GM18511 (cell line): ENCODE measurements around the gene ITGAV.
A peak's percentile ranks its signal among the peaks of the same experiment; 100 is the strongest.

Source experiments
- ATAC-seq: cut with Tn5 transposase; IDR thresholded peaks from one replicate; pipeline ENCODE4 v1.9.1; 2021; ENCODE audit warnings: mild to moderate bottlenecking, moderate library complexity; ENCODE audit not compliant: unreplicated experiment

The ITGAV gene

DNA sequence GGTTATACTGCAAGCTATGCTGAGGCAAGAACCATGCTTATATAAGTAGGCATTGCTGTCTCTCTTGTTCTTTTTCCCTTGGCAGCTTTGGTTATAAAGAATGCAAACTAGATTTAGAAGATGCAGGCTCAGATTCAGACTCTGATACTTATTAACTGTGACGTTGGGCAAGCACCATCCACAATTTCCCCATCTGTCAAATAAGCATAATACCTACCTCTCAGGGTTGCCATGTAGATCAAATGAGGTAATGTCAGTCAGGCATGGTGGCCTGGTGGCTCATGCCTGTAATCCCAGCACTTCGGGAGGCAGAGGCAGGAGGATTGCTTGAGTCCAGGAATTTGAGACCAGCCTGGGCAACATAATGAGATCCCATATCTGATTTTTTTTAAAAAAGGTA is 21.7 kb downstream of the ITGAV start:
- no peak for ATAC-seq

DNA sequence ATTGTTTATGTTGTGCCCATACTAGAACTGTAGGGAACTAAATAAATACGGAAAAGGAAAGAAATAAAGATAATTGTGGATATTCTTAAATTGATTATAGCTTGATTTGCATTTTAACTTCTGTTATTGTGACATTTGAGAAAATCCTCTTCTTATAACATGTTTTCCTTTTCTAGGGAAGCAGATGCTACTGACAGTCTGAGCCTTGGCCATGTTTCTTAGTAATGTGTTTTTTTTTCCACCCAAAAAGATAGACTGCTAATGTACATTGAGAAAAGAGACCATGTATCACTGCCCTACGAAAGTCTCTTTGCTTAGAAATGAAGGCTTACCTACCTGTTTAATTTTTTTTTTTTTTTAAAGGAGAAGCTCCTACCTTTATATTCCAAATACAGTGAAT is 22.2 kb downstream of the ITGAV start:
- no peak for ATAC-seq

DNA sequence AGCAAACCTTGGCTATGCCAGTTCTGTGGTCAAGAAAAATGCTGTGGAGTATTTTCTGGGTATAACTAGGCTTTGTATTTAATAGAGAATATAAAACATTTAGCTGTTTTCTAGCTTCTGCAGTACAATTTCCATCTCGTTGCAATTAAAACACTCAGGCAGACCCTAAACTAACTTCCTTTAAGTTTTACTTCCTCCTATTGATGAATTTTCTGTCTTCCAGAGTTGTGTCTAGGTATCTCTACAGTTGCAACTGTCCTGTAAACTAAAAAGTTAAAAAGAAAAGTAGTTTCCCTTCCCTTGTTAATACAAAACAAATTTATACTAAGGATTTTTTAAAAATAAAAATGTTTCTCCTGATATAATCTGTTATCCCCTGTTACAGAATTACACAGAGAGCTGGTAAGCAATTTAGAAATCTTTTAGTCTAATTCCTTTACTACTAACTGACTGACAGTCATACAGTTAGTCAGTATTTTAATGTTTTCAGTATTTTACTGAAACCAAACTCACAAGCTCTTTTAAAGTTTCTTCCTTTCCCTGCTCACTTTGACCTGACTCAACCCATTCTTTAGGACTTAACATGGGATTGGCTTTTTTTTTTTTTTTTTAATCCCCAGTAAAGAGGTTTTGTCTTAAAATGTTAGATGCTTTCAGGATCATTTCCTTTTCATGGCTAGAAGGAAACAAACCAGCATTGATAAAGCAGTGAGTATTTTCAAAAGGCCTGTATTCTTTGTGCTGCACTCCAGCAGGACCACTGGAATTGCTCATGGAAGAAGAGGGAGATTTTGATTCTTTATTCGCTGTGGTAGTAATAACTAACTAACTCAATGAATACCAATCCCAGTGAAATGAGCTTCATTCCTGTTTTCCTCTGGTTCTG is 22.9 kb downstream of the ITGAV start:
- ATAC-seq = peak; percentile 67

DNA sequence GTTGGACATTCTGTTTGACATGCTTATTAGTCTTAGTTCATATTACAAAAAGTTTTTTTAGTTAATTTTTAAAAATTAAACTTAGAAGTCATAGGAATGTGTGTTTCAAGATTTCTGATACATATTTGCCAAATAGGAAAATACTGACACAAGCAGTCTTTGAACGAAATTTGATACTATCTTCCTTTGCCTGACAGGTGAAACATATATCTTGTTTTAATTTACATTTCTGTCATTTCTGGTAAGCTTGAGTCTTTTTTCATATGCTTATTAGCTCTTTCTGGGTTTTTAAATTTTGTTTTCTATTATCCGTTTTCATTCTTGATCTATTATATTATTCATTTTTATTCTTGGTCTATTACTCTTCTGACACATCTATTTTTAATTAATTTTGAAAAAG is 24.5 kb downstream of the ITGAV start:
- no peak for ATAC-seq

DNA sequence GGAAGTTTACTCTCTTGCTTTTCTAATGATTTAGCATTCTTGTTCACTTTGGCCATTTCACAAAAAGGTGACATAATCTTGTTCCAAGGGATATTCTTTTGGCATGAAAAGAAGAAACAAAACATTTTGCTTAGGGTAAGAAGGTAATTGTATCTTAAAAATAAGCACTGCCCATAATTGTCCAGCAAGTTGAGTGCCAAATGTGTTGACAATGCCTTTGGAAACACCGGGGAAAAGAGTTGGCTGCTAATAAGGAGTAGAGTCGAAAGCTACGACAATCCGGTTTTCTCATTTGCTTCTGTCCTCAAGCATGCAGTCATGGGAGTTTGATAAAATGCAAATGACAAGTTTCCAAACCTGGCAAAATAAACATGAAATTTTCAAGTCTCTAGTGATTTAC is 27.3 kb downstream of the ITGAV start:
- no peak for ATAC-seq

DNA sequence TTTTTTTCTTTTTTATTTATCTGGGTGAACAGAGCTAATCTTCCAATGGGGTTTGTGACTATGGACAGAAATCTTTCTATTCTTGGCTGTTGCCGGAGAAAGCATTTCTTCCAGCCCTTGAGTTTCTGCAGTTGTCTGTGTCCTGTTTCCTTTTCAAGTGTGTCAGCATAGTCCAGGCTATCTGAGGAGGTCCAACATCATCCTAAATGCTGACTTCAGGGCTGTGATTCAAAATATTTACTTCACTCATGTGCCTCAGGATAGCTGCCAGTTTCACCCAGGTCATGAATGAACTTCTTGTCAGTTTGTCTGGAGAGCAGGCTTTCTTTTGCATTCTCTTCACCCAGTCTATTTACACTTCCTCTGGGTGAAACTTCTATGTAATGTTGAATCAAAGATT is 27.9 kb downstream of the ITGAV start:
- no peak for ATAC-seq

DNA sequence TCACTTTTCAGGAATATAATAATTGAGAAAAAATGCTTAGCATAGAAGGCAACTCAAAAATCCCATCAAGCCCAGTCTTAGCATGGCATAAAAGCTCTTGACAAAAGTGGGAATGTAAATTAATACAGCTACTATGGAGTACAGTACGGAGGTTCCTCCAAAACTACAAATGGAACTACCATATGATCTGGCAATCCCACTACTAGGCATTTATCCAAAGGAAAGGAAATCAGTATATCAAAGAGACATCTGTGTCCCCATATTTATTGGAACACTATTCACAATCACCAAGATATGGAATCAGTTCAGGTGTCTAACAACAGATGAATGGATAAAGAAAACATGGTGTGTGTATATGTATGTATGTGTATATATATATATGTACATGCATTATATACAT is 28.8 kb downstream of the ITGAV start:
- ATAC-seq = no peak

DNA sequence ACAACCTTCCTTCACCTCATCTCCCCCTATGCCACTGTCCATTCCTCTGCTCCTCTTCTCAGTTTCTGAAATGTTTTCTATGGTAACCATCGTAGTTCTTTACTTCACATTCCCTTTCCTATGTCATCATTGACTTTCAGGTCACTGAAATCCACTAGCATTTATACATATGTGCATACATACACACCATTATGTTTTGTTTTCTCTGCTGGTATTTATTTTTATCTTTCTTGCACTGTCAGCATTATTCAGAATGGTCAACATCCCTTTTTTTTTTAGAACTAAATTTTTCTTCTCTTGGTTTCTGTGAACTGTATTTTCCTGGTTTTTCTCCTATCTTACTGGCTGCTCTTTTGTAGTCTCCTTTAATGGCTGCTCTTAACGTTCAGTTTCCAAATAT is 33.2 kb downstream of the ITGAV start:
- ATAC-seq = no peak

DNA sequence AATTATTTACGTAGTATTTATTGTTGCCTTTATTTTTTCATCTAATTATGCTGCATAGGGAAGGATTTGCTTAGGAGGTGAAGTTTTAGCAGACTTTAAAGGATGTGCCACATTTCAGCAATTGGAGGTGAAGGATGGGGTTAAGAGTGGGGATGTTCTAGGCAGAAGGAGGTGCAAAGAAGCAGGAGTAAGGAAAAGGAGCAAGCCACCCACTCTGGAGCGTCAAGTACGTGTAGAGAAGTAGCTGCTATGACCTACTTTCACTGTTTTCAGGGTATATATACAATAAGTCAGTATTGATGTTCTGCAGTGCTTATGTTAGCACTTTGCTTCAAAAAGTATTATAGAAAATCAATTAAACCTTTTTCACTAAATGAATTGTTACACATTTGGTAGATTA is 34.4 kb downstream of the ITGAV start:
- ATAC-seq = no peak

DNA sequence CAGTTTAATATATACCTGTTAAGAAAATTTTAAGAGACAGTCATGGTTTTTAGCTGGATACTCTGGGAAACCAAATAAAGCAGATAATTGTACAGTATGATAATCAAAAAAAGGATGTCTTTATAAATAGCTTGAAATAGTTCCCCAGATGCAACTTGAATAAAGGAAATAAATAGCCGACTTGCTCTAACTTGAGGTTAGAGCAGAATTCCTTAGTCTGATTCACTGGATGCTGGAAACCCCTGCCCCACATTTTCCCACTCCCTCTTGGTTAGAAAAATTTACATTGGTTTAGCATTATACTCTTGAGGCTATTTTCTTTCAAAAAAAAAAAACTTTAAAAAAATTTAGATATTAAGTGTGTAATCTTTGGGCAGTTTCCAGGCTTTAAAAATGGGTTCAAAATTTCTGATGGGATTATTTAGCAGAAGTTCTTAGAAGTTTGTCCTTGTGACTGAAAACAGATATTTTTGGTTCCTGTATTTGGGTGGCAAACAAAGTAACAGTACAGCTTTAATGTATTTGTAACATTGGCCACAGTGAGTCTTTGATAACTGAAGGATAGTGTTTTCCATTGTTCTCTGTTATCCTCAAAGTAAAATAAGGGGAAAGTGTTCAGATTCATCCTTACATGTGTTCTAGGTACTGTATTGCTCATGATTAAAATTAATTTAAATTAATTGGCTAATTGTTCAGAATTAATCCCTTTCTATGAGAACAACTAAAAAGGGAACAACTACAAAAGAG is 39.6 kb downstream of the ITGAV start:
- ATAC-seq = no peak

DNA sequence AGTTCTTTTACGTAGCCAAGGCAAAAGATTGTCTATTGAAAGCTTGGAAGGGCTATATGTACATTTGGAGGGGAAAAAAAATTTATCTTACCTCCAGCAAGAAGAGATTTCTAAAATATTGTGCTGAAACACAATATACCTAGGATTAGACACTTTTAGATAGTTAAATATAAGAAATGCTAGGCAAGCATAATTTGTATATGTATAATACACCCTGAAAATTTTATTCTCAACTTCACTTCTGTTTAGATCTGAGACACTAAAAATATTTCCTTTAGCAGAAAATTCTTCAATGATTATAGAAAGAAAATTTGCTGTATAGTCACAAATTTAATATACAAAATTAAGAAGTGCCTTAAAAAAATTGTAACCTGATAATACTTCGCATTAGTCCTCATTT is 42.6 kb downstream of the ITGAV start:
- ATAC-seq = no peak

DNA sequence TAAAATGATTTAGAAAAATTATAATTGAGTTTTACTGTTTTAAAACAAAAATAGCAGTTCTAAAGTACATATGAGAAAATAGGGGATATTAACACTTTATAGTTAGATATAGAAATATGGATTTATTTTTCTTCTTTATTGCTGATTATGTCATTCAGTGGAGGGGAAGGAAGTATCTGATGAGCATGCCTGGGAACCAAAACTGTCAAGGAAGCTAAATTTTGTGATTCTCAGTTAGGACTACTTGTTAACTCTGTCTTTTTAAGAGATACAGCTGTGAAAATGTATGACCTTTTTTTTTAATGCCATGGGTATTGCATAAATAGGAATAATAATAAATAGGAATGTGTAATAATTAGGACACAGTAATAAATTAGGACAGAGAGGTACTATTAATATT is 44.8 kb downstream of the ITGAV start:
- no peak for ATAC-seq

DNA sequence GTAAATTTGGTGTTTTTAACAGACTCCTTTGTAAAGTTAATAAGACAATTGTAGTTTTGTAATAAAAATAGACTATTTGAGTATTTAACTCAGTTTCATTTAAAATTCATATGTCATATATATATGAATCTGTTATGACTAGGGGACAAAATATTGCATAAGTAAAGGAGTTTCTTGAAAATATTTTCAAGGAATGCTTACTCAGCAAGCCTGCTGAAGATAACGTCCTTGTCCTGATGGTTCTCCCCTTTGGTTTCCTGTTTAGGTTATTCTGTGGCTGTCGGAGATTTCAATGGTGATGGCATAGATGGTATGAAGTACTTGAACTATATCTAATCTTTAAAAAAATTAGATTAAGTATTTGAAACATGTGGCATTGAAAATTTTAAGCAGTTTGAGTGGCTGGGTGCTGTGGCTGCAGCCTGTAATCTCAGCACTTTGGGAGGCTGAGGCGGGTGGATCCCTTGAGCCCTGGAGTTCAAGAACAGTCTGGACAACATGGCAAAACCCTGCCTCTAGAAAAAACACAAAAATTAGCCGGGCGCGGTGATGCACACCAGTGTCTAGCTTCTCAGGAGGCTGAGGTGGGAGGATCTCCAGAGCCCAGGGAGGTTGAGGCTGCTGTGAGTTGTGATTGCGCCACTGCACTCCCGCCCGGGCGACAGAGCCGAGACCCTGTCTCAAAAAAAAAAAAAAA is 47.1 kb downstream of the ITGAV start:
- ATAC-seq = no peak

DNA sequence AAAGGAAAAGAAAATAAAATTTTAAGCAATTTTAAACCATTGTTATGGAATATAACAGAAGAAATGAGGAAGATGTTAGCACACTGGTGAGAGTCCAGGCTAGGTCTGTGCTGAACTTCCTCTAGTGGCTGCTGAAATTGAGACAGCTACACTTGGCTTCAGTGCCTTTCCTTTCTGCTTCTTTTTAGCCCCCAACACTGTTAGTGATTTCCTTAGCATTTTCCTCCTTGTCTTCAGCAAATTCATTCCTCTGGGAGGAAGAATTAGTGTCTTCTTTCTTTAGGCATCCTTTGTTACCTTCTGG is 47.6 kb downstream of the ITGAV start:
- no peak for ATAC-seq

DNA sequence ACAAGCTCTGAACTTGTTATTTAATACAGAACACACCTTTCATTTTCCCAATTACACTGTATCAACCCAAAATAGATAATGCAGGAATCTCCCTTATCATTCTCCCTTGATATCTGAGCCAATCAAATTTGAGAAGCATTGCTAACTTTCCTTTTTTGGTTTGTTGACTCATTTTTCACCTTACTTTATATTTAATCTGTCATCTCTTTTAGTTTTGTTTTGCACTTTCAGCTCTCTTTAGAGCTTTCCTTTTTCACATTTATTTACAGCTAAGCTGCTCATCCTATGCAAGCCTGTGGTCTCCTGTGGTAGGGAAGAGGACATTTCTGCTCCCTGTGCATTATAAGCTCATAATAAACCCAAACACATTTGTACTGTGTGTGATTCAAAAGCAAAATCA is 50.1 kb downstream of the ITGAV start:
- peak; percentile 66 for ATAC-seq

DNA sequence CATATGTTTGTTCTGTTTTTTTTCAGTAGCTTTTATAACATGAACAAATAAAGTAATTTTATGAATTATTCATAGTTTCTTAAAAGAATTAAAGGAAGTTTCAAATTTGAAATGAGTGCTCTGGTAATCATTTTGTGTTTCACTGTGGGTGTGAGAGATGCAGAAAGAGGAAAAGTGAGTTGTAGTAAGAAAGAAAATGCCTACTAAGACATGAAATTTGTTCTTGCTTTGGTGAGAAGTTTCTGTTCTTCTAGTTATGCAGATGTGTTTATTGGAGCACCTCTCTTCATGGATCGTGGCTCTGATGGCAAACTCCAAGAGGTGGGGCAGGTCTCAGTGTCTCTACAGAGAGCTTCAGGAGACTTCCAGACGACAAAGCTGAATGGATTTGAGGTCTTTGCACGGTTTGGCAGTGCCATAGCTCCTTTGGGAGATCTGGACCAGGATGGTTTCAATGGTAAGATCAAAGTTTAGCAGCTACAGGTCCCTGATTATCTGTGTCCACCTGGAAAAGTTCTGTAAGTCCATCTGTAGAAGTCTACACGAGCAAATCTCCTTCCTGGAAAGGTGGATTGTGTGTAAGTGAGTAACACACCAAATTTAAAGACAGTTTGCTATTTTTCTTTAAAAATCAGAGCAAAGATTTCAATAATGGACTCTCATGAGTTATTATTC is 51.4 kb downstream of the ITGAV start:
- peak; percentile 30 for ATAC-seq

DNA sequence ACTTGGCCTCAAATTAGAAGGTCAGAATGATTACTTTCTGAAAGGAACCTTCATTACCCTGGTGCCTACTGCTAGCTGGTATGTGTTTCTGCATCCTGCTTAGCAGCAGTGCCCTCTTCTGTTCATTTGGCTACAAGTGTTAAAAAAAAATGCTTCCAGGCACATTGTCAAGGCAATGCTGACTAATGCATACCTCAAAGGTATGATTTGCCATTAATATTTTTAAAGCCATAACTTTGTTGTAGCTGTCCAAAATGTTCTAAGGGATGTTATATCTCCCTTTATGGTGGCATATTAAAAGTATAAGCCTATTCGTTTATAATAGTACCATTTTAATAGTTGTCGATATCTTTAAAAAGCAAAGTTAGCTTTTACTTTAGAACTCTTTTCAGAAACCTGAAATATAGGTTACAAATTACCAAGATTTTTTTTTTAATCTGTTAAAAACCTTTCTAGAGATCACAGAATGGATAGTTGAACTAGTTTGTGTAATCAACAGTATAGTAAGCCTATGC is 52.0 kb downstream of the ITGAV start:
- peak; percentile 84 for ATAC-seq

DNA sequence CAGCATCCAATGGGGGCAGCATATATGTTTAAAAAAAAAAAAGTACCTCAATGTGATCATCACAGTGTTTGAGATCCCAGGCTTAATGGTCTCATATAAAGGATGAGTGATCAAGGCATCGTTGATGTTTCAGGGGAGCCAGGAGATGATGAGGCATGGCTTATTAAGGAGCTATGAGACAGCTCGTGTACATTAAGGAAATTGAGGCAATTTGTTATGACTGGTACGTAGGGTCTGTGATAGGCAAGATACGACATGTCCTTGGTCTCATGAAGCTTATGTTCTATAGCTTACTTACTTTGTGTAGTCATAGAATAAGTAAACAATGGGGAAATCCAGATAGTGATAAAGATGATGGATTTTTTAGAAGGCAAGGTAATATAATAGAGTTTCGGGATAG is 54.9 kb downstream of the ITGAV start:
- ATAC-seq = no peak

DNA sequence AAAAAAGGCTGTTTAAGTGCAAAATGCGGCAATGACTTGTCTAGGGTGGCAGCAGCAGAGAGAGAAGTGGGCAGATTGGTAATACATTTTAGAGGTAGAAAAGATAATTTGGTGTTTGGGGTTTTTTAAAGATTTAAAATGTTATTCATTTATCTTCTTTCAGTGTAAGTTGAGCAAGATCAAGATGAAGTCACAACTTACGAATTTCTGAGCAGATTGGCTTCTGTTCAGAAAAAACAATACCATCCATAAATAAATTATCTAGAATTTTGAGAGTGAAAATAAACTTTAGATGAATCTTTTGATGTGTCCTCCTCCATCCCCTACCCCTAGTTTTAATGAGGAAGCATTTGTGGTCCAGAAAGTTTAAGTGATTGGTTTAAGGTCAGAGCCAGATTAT is 56.1 kb downstream of the ITGAV start:
- no peak for ATAC-seq

DNA sequence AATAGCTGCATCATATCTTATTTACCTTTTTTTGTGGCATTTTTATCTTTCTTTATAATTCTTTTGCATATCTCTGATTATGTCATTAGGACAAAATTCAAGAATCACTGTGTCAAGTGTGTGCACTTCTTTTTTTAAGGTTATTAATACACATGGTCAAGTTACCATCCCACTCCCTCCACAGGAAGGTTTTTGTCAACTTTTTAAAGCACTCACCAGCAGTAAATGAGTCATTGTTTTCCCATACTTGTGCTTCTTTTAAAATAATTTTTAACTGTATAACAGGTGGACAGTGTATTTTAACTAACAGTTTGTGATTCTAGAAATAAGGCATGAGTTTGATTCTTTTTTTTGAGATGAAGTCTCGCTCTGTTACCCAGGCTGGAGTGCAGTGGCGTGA is 58.3 kb downstream of the ITGAV start:
- no peak for ATAC-seq

DNA sequence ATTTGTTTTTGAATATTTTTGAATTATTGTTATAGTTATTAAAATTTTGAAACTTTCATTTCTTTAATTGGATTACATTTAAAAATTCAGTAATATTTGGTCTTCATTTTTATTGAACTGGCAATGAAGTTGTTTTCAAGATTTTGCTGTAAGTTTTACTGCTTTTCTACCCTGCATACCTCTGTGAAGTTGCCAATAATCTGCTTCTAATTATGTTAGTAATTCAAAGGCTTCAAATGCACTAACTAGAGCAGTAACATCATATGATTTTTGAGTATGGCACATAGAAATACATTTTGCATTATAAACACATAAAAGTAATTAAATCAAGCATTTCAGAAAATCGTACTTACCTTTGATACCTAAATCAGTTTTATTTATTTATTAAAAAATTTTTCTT is 63.7 kb downstream of the ITGAV start:
- ATAC-seq = no peak
